NCI-H2107 treated with DMSO at 0.1 percent for 48 hours (cell line): ENCODE measurements around the gene TSC22D4.
A peak's percentile ranks its signal among the peaks of the same experiment; 100 is the strongest.

Experiments
- DNase-seq: peaks from one replicate; lab custom pipeline; 2025; ENCODE audit not compliant: unreplicated experiment; lab: John Stamatoyannopoulos, UW

The TSC22D4 gene

GRCh38 chr7:100493476-100494264 lies 14.7 kb upstream of the TSC22D4 start:
- no peak for DNase-seq

GRCh38 chr7:100492738-100493475 lies 13.9 kb upstream of the TSC22D4 start:
- DNase-seq: no peak

DNA sequence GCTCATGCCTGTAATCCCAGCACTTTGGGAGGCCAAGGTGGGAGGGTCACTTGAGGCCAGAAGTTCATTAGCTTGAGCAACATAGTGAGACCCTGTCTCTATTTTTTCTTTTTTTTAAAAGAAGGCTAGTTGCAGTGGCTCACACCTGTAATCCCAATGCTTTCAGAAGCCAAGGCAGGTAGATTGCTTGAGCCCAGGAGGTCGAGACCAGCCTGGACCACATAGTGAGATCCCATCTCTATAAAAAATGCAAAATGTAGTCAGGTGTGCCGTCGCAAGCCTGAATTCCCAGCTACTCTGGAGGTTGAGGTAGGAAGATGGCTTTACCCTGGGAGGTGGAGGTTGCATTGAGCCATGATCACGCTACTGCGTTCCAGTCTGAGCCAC lies 12.2 kb upstream of the TSC22D4 start:
- no peak for DNase-seq

DNA sequence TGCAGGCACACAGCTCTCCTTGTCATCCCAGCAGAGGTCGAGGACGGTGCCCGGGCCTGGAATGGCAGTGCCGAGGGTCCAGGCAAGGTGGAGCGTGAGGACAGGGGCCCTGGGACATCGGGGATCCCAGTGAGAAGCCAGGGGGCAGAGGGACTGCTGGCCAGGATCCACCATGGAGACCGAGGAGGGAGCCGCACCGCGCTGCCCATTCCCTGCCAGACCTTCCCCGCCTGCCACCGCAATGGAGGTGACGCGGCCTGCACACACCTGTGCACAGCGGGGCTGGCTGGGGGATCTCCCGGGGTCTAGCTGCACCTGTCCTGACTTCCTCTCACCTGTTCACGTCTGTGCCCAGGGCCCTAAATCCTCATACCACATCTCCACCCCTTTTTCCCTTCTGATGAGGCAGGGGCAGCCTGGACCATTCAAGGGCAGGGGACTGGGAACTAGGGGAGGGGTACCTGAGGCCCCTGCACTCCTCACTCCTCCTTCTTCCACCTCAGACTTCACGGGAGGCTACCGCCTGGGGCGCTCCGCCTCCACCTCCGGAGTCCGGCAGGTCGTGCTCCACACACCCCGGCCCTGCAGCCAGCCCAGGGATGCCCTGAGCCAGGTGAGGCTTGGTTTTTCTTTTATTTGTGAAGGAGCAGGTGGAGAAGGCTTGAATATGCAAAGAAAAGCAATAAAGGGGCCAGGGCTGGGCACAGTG lies 11.6 kb upstream of the TSC22D4 start:
- no peak for DNase-seq

- peak; percentile 94 for DNase-seq
Measured at GRCh38 chr7:100489824-100490223, 10.8 kb upstream of the TSC22D4 start.

GRCh38 chr7:100489121-100489520 lies 10.1 kb upstream of the TSC22D4 start:
- no peak for DNase-seq

GRCh38 chr7:100488333-100489095 lies 9.5 kb upstream of the TSC22D4 start:
- no peak for DNase-seq

DNA sequence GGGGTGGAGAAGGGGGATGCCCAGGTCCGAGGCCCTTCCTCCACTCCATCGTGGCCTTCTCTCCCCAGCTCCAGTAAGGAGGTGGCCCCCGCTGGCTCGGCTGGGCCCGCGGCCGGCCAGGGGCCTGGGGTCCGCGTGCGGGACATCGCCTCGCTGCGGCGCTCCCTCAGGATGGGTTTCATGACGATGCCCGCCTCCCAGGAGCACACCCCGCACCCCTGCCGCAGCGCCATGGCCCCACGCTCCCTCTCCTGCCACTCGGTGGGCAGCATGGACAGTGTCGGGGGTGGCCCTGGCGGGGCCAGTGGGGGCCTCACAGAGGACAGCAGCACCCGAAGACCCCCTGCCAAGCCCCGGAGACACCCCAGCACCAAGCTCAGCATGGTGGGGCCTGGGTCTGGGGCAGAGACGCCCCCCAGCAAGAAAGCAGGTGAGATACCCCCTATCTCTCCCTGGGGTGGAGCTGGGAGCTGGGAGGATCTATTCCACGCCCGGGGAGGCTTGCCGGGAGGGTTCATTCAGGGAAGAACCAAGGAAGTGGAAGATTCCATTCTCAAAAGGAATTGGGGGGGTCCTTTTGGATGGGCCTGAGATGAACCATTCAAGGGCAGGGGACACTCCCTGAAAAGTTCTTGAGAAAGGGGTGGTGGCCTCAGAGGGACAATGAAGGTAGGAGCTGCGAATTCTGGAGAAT lies 7.9 kb upstream of the TSC22D4 start:
- DNase-seq: no peak

DNA sequence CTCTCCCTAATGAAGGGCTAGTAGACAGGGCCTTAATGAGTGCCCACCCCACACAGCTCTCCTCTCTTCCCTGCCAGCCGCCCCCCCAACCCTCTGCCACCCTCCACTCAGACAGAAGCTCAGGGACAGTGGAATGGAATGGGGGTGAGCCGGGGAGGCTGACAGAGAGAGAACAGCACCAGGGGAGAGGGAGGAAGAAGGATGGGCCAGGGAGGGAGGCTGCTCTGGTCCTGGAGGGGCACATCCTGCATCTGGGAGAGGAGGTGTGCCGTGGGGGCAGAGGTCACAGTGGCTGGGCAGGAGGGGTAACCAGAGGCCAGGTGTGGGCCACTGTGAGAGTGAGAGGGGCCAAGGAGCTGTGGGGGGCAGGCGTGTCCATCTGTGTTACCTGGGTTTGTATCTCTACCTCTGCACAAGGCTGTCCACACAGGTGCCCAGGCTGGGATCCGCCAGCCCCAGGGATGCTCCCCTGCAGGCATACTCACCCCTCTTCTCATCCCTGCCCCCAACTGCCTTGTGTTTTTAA lies 7.2 kb upstream of the TSC22D4 start:
- no peak for DNase-seq

- no peak for DNase-seq
Measured at GRCh38 chr7:100485471-100485876, 6.5 kb upstream of the TSC22D4 start.

DNA sequence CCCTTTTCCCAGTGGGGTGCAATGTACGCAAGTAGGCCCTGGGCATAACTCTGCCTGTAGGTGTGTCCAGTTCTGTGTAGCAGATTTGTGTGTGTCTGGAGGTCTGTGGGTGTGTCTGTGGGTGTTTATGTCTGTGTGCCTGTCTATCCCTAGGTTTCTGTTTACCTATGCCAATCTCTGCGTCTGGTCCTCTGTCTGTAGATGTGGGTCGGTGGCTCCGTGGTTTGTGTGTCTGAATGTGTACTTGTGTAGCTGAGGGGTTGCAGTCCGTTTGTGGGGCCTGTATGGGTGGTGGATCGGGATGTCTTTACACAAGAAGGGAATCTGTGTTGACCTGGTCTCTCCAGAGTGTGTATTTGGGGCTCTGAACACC lies 5.6 kb upstream of the TSC22D4 start:
- no peak for DNase-seq

- no peak for DNase-seq
Measured at GRCh38 chr7:100483722-100484672, 5.0 kb upstream of the TSC22D4 start, which contains the start of gene NYAP1. NYAP1 (plus strand) TSS chr7:100483927; CDS start chr7:100485312, 1,385 bp downstream.

- no peak for DNase-seq
Measured at GRCh38 chr7:100483090-100483721, 4.2 kb upstream of the TSC22D4 start.

GRCh38 chr7:100482728-100483089 lies 3.7 kb upstream of the TSC22D4 start:
- no peak for DNase-seq

DNA sequence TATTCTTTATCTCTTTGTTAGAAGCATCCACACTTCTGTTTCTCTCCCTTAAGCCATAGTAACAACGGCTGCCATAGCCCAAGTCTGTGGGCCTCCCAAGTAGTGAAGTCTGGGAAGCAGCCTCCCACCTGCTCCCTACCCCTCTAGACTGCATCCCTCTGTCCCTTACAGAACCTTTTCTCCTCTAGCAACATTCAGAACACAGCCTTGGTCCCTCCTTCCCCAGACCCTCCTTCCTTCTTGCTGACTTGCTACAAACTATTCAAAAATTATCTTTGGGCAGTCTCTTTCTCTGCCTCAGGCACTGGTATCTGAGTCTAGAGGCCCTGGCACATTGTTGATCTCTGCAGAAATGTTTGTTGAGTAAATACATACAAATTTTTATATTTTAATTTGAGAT lies 2.5 kb upstream of the TSC22D4 start:
- DNase-seq: no peak

GRCh38 chr7:100477871-100478267 lies 1.1 kb downstream of the TSC22D4 start:
- no peak for DNase-seq

DNA sequence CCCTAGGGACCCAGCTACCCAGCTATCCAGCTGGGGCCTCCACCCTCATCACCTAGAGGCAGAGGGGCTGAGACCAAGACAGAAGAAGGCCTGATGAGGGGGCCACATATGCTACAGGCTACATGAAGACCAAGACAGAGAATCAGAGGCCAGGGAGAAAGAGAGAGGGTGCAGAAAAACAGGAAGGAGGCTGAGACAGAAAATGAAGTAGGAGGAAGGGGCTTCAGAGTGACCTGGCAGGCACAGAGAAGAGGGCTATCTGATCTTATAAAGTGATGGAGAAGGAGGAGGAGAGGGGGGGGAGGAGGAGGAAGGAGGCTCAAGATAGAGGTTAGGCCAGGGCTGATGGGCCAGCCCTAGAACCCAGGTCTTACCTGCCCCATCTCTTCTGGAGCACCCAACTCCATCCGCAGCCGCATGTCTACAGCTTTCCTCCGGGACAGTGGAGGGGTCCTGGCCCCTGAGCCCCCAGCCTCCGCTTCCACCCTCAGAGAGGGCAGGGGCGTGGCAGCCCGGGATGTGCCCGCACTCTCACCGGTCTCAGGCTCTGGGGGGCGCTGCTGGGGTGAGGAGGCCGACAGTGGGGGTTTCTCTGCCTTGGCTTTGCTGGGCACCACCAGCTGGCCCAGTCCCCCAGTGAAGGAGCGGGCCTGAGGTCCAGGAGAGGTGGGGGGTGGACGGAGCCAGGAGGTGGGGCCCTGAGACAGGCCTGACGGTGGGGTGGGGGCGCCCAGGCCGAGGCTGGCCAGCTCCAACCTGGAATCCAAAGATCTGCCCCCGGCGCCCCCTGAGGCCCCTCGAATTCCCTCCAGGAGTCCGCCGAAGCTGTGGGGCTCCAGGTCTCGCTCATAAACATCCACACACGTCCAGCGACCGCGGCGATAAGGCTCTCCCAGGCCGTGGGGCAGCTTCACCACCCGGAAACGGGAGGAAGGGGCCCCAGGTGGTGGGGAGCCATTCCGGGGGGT lies 1.8 kb downstream of the TSC22D4 start:
- no peak for DNase-seq
